Liver (tissue), 9 donors: ENCODE results near the gene WWOX. TPM values are rescaled to one million over a fixed set of nuclear protein-coding genes. Genes with fewer than 3 reads are reported as not detected.

Source experiments
- DNase-seq: peaks from one replicate; pipeline ENCODE4 v3.0.0-alpha.2; 2017; ENCODE audit warnings: low spot score
- H3K27ac ChIP-seq, 2 donors: one replicate each; pipeline ENCODE4 v1.7.0; 2013; ENCODE audit warnings: inconsistent platforms in 2 of 2, low read length in 2 of 2, control low read depth in 1 of 2, low read depth in 1 of 2, mild to moderate bottlenecking in 1 of 2
- H3K27me3 ChIP-seq, 4 donors: one replicate each; pipeline versions ENCODE4 v1.6.1 to v1.7.0; 2013; ENCODE audit warnings: low read length in 3 of 4, inconsistent platforms in 1 of 4, mild to moderate bottlenecking in 1 of 4, moderate library complexity in 1 of 4; ENCODE audit not compliant: control insufficient read depth in 4 of 4, insufficient read depth in 4 of 4
- H3K36me3 ChIP-seq, 4 donors: one replicate each; pipeline versions ENCODE4 v1.6.1 to v1.7.0; 2013; ENCODE audit warnings: low read length in 3 of 4, mild to moderate bottlenecking in 3 of 4, low read depth in 1 of 4, moderate library complexity in 1 of 4; ENCODE audit not compliant: control insufficient read depth in 4 of 4, insufficient read depth in 3 of 4
- H3K4me1 ChIP-seq, 4 donors: one replicate each; pipeline versions ENCODE4 v1.6.1 to v1.7.0; 2013; ENCODE audit warnings: low read length in 3 of 4, mild to moderate bottlenecking in 3 of 4, moderate library complexity in 1 of 4; ENCODE audit not compliant: control insufficient read depth in 4 of 4, insufficient read depth in 4 of 4
- H3K4me3 ChIP-seq, 3 donors: one replicate each; pipeline versions ENCODE4 v1.6.1 to v1.7.0; 2013; ENCODE audit warnings: low read length in 3 of 3, control low read depth in 1 of 3, low read depth in 1 of 3, mild to moderate bottlenecking in 1 of 3
- H3K9ac ChIP-seq, 2 donors: one replicate each; pipeline ENCODE4 v1.7.0; 2013; ENCODE audit warnings: low read length in 2 of 2, mild to moderate bottlenecking in 2 of 2, moderate library complexity in 2 of 2, control low read depth in 1 of 2, low read depth in 1 of 2
- H3K9me3 ChIP-seq, 4 donors: one replicate each; pipeline versions ENCODE4 v1.6.1 to v1.7.0; 2013; ENCODE audit warnings: low read length in 3 of 4; ENCODE audit not compliant: control insufficient read depth in 4 of 4
- ATF3 ChIP-seq: IDR thresholded peaks from 2 replicates; pipeline ENCODE4 v1.6.1; 2016; ENCODE audit warnings: antibody characterized with exemption
- CTCF ChIP-seq: fragments of 150-350 bp; IDR thresholded peaks from 2 replicates; pipeline ENCODE4 v1.5.1; 2017; ENCODE audit warnings: improper control_type of control experiment, low read depth, low read length; ENCODE audit not compliant: missing input control
- EGR1 ChIP-seq, 2 donors: IDR thresholded peaks; 2 replicates each; pipeline ENCODE4 v1.6.1; 2016 to 2018; ENCODE audit warnings: antibody characterized with exemption in 2 of 2, low read depth in 2 of 2
- FOXA1 ChIP-seq: IDR thresholded peaks from 2 replicates; pipeline ENCODE4 v1.6.1; 2016; ENCODE audit warnings: antibody characterized with exemption
- FOXA2 ChIP-seq: IDR thresholded peaks from 2 replicates; pipeline ENCODE4 v1.6.1; 2016; ENCODE audit warnings: antibody characterized with exemption
- GABPA ChIP-seq, 2 donors: IDR thresholded peaks in 1 of 2; conservative IDR thresholded peaks in 1 of 2; 2 replicates each; pipeline ENCODE4 v1.6.1; 2016; ENCODE audit warnings: antibody characterized with exemption in 2 of 2, mild to moderate bottlenecking in 1 of 2, moderate library complexity in 1 of 2
- HNF4A ChIP-seq, 2 donors: conservative IDR thresholded peaks; 2 replicates each; pipeline ENCODE4 v1.6.1; 2016; ENCODE audit warnings: antibody characterized with exemption in 2 of 2, mild to moderate bottlenecking in 2 of 2
- HNF4G ChIP-seq: IDR thresholded peaks from 2 replicates; pipeline ENCODE4 v1.6.1; 2016; ENCODE audit warnings: antibody characterized with exemption
- JUND ChIP-seq, 2 donors: IDR thresholded peaks; 2 replicates each; pipeline ENCODE4 v1.6.1; 2016; ENCODE audit warnings: antibody characterized with exemption in 2 of 2
- MAX ChIP-seq: IDR thresholded peaks from 2 replicates; pipeline ENCODE4 v1.6.1; 2016; ENCODE audit warnings: antibody characterized with exemption
- NR2F2 ChIP-seq: IDR thresholded peaks from 2 replicates; pipeline ENCODE4 v1.6.1; 2016; ENCODE audit warnings: antibody characterized with exemption
- RAD21 ChIP-seq, 2 donors: IDR thresholded peaks; 2 replicates each; pipeline ENCODE4 v1.6.1; 2016; ENCODE audit warnings: antibody characterized with exemption in 2 of 2, mild to moderate bottlenecking in 2 of 2
- RXRA ChIP-seq, 2 donors: IDR thresholded peaks; 2 replicates each; pipeline ENCODE4 v1.6.1; 2017 to 2018; ENCODE audit warnings: antibody characterized with exemption in 2 of 2, mild to moderate bottlenecking in 1 of 2
- SP1 ChIP-seq: IDR thresholded peaks from 2 replicates; pipeline ENCODE4 v1.6.1; 2018; ENCODE audit warnings: antibody characterized with exemption, mild to moderate bottlenecking
- TAF1 ChIP-seq: conservative IDR thresholded peaks from 2 replicates; pipeline ENCODE4 v1.6.1; 2016; ENCODE audit warnings: antibody characterized with exemption, mild to moderate bottlenecking
- YY1 ChIP-seq: IDR thresholded peaks from 2 replicates; pipeline ENCODE4 v1.6.1; 2016; ENCODE audit warnings: antibody characterized with exemption, mild to moderate bottlenecking
- ZBTB33 ChIP-seq: IDR thresholded peaks from 2 replicates; pipeline ENCODE4 v1.6.1; 2016; ENCODE audit warnings: antibody characterized with exemption
- WGBS: extraction: QIAGEN DNeasy Blood & Tissue Kit; methylation state at CpG from one replicate; pipeline ENCODE4 v1.1.7; 2013; 5-methylcytosine and 5-hydroxymethylcytosine counted together
- polyA plus RNA-seq, 2 donors: library from polyadenylated mRNA; stranded (reverse) in 1 of 2; unstranded in 1 of 2; fragments of 200-250 nt in 1 of 2; fragments of >200 nt in 1 of 2; fragmentation: Nextera tagmentation in 1 of 2; extraction: Ambion mirVana in 1 of 2; gene quantifications; one replicate each; pipeline versions ENCODE4 v1.2.1 to v1.2.3, GENCODE V29; 2013 to 2015
- total RNA-seq, 2 donors: library from RNA; depleted of rRNA; stranded (reverse); fragments of >200 nt; gene quantifications; one replicate each; pipeline ENCODE4 v1.2.3, GENCODE V29; 2014
- donor health status: healthy.
- donor health status: healthy.
- donor health status: healthy.
- donor health status: healthy.
- donor health status: healthy.

WWOX gene
- total and polyA plus RNA-seq, 4 donors, result 9.8 to 46.0 (median 15.3) TPM

GRCh38 chr16:78278056-78278450 is 178.6 kb downstream of the WWOX start:
- no peak overlapping the region for H3K4me3 ChIP-seq
- H3K9ac ChIP-seq, result no peak overlapping the region
- TF ChIP-seq HNF4G (no peak), RXRA (IDR thresholded peaks at IDR 0.05) (no peak), TAF1 (no peak), CTCF (no peak), FOXA2 (no peak), SP1 (no peak), RAD21 (IDR thresholded peaks at IDR 0.05) (no peak), YY1 (no peak), ZBTB33 (no peak), JUND (IDR thresholded peaks at IDR 0.05) (no peak), NR2F2 (no peak), EGR1 (IDR thresholded peaks at IDR 0.05; ENCODE audit: low read depth in 2 of 2) (no peak), FOXA1 (no peak), ATF3 (no peak), MAX (no peak), HNF4A (conservative IDR thresholded peaks at IDR 0.05) (no peak), GABPA (IDR thresholded peaks at IDR 0.05 in 1 of 2, conservative IDR thresholded peaks at IDR 0.05 in 1 of 2) (no peak)
- H3K9me3 ChIP-seq, result no peaks in the 10 kb centered on the region
- no peaks in the 10 kb centered on the region for H3K27me3 ChIP-seq
- H3K27ac ChIP-seq, result no peak overlapping the region
- 91% methylated on average over 3 of the region's 3 CpGs for WGBS
- DNase-seq, result no peak
- peaks cover 0 to 6% (median 1%) of the 10 kb centered on the region in 4 donors for H3K4me1 ChIP-seq
- no peaks in the 10 kb centered on the region for H3K36me3 ChIP-seq

GRCh38 chr16:78281115-78281514 is 181.7 kb downstream of the WWOX start:
- Histone ChIP-seq H3K4me1 (peaks cover 0 to 21% (median 3%) of the 10 kb centered on the region in 4 donors), H3K27ac (no peak overlapping the region), H3K4me3 (no peak overlapping the region), H3K36me3 (no peaks in the 10 kb centered on the region), H3K9me3 (no peaks in the 10 kb centered on the region), H3K27me3 (no peaks in the 10 kb centered on the region), H3K9ac (no peak overlapping the region)
- TF ChIP-seq NR2F2 (no peak), JUND (IDR thresholded peaks at IDR 0.05) (no peak), RXRA (IDR thresholded peaks at IDR 0.05) (no peak), TAF1 (no peak), ZBTB33 (no peak), SP1 (no peak), GABPA (IDR thresholded peaks at IDR 0.05 in 1 of 2, conservative IDR thresholded peaks at IDR 0.05 in 1 of 2) (no peak), ATF3 (no peak), MAX (no peak)
- DNase-seq, result no peak
- 65% methylated on average over 6 of the region's 6 CpGs for WGBS
